ENCODE results near the gene R3HDM1.

The R3HDM1 gene

DNA sequence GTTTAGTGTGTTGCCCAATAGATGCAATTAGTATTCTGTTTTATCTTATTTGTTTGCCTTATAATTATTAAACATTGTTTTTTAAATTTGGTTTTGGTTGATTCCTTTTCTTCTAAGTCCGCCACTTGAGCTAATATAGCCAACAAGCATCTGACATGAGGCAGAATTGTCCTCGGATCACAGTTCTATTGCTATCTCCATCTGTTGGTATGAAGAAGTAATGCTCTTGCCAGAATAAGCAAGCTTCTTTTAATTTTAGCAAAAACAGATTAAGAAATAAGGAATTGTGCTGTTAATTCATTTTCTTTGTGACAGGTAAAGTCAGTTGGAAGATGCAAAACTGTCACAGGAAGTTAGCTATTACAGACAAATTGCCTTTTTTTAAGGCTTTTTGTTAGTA is 54.3 kb downstream of the R3HDM1 start:
- DNase-seq (ENCODE audit: low spot score): no peak
- H3K9me3 ChIP-seq (ENCODE audit: severe bottlenecking): peaks cover 2% of the 10 kb centered on the region

DNA sequence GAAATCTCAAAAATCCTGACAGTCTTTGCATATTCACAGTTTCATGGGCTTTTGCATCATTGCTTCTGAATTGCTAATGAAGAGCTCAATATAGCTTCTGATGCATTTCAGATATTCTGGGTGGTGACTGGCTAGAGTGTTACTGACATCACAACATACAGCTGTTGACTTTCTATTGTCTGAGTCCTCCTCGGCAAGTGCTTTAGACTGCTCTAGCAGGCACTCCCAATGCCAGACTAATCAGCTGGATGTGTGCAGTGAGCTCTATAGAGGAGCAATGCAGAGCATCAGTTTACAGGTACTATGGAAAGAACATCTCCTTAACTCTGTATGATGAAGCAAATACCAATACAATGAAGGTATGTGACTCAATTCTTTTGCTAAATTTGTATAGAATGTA is 54.9 kb downstream of the R3HDM1 start:
- no peaks in the 10 kb centered on the region for H3K4me1 ChIP-seq (ENCODE audit: insufficient read depth, poor library complexity, severe bottlenecking)
- ATAC-seq (ENCODE audit: low read depth) (peak; percentile 63; the same call in 2 of the 3 replicates), DNase-seq (ENCODE audit: low spot score) (no peak)

More for the DNA sequence above, 54.3 kb downstream of the R3HDM1 start:
- Histone ChIP-seq H3K36me3 (ENCODE audit: low read depth) (no peaks in the 10 kb centered on the region), H3K4me3 (ENCODE audit: severe bottlenecking) (no peak overlapping the region), H3K4me1 (ENCODE audit: insufficient read depth, poor library complexity, severe bottlenecking) (no peaks in the 10 kb centered on the region), H3K27ac (ENCODE audit: poor library complexity, severe bottlenecking) (no peak overlapping the region), H3K27me3 (ENCODE audit: insufficient read depth, poor library complexity, severe bottlenecking) (no peaks in the 10 kb centered on the region)
- ATAC-seq (ENCODE audit: low read depth): no peak
- TF ChIP-seq, protein P1, sequence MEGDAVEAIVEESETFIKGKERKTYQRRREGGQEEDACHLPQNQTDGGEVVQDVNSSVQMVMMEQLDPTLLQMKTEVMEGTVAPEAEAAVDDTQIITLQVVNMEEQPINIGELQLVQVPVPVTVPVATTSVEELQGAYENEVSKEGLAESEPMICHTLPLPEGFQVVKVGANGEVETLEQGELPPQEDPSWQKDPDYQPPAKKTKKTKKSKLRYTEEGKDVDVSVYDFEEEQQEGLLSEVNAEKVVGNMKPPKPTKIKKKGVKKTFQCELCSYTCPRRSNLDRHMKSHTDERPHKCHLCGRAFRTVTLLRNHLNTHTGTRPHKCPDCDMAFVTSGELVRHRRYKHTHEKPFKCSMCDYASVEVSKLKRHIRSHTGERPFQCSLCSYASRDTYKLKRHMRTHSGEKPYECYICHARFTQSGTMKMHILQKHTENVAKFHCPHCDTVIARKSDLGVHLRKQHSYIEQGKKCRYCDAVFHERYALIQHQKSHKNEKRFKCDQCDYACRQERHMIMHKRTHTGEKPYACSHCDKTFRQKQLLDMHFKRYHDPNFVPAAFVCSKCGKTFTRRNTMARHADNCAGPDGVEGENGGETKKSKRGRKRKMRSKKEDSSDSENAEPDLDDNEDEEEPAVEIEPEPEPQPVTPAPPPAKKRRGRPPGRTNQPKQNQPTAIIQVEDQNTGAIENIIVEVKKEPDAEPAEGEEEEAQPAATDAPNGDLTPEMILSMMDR (IDR thresholded peaks at IDR 0.05; ENCODE audit: poor library complexity, severe bottlenecking): no peak

DNA sequence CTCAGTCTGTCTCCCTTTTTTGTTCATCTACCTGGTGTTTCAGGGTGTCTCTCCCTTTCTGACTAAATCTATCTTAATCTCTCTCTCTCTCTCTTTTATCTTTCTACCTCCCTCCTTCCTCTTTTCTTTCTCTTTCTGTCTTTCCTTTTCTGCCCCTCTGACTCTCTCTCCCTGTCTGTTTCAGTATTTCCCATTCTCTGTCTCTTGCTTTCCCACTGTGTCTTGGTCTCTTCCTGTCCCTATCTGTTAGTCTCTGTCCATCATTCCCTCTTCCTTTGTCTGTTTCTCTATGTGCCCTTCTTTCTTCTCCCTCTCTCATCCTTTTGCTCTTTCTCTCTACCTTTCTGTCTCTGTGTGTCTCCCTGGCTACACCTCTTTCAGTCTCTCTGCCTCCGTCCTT is 56.7 kb downstream of the R3HDM1 start:
- no peak for DNase-seq (ENCODE audit: low spot score)
- H3K27ac ChIP-seq (ENCODE audit: poor library complexity, severe bottlenecking): no peak overlapping the region
- no peak for ATAC-seq (ENCODE audit: low read depth)
- H3K36me3 ChIP-seq (ENCODE audit: low read depth): no peaks in the 10 kb centered on the region
- TF ChIP-seq, protein P1 (IDR thresholded peaks at IDR 0.05; ENCODE audit: poor library complexity, severe bottlenecking): no peak
- H3K9me3 ChIP-seq (ENCODE audit: severe bottlenecking): no peaks in the 10 kb centered on the region
- no peak overlapping the region for H3K4me3 ChIP-seq (ENCODE audit: severe bottlenecking)
- no peaks in the 10 kb centered on the region for H3K4me1 ChIP-seq (ENCODE audit: insufficient read depth, poor library complexity, severe bottlenecking)
- no peaks in the 10 kb centered on the region for H3K27me3 ChIP-seq (ENCODE audit: insufficient read depth, poor library complexity, severe bottlenecking)

More for the DNA sequence above, 54.9 kb downstream of the R3HDM1 start:
- no peak overlapping the region for H3K4me3 ChIP-seq (ENCODE audit: severe bottlenecking)
- H3K9me3 ChIP-seq (ENCODE audit: severe bottlenecking): peaks cover 2% of the 10 kb centered on the region
- no peak overlapping the region for H3K27ac ChIP-seq (ENCODE audit: poor library complexity, severe bottlenecking)
- TF ChIP-seq, protein P1 (IDR thresholded peaks at IDR 0.05; ENCODE audit: poor library complexity, severe bottlenecking): no peak
- H3K36me3 ChIP-seq (ENCODE audit: low read depth): no peaks in the 10 kb centered on the region
- no peaks in the 10 kb centered on the region for H3K27me3 ChIP-seq (ENCODE audit: insufficient read depth, poor library complexity, severe bottlenecking)

DNA sequence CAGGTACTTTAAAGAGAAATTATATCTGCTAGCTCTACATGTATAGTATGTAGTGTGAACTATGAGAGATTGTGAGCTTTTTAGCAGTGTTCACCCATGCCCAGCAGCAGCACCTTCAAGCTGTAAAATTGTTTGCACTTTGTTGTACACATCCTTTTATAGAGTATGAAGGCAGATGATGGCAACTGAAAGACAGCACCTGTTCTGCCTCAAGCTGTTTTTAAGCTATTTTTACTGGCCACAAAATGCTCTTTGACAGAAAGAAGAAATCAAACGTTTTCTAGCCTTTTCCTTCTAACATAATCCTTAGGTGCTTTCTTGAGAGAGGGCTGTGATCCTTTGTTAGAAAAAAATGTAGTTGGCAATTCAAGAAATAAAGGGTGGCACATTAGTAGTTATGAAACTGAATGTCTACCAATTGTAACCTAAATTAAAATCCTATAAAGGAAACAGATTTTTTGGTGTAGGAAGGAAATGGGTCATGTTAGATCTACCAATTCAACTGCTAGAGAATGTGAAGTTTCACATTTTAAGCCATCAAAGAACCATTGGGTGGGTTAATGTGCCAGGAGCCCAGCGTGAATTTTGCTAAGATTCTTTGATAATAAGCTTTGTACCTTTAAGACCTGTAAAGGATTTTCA is 59.5 kb downstream of the R3HDM1 start:
- Histone ChIP-seq H3K4me3 (ENCODE audit: severe bottlenecking) (no peak overlapping the region), H3K4me1 (ENCODE audit: insufficient read depth, poor library complexity, severe bottlenecking) (no peaks in the 10 kb centered on the region)
- no peak for ATAC-seq (ENCODE audit: low read depth)

DNA sequence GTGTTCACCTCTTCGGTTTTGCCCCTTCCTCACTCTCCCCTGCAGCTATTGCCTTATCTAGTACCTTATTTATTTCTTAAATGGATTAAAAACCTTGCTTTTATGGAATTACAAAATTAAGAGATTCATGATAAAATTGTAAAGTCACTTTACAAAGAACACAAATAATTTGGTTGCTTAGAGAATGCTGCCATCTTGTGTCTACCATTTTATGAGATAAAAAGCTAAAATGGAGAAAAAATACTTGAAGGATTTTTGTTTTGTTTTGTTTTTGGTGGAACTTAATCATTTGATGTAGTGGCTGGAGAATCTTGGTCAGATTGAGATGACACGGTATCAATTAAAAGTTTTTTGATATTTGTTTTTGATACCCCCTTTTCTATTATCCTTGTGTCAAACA is 69.6 kb downstream of the R3HDM1 start:
- DNase-seq (ENCODE audit: low spot score) (no peak), ATAC-seq (ENCODE audit: low read depth) (no peak)

More for the DNA sequence above, 59.5 kb downstream of the R3HDM1 start:
- TF ChIP-seq, protein P1 (IDR thresholded peaks at IDR 0.05; ENCODE audit: poor library complexity, severe bottlenecking): no peak
- Histone ChIP-seq H3K27ac (ENCODE audit: poor library complexity, severe bottlenecking) (no peak overlapping the region), H3K9me3 (ENCODE audit: severe bottlenecking) (no peaks in the 10 kb centered on the region), H3K36me3 (ENCODE audit: low read depth) (no peaks in the 10 kb centered on the region), H3K27me3 (ENCODE audit: insufficient read depth, poor library complexity, severe bottlenecking) (no peaks in the 10 kb centered on the region)
- DNase-seq (ENCODE audit: low spot score): no peak

More for the DNA sequence above, 69.6 kb downstream of the R3HDM1 start:
- no peaks in the 10 kb centered on the region for H3K9me3 ChIP-seq (ENCODE audit: severe bottlenecking)
- no peak overlapping the region for H3K27ac ChIP-seq (ENCODE audit: poor library complexity, severe bottlenecking)
- H3K36me3 ChIP-seq (ENCODE audit: low read depth): peaks cover 26% of the 10 kb centered on the region
- no peak overlapping the region for H3K4me3 ChIP-seq (ENCODE audit: severe bottlenecking)
- no peaks in the 10 kb centered on the region for H3K27me3 ChIP-seq (ENCODE audit: insufficient read depth, poor library complexity, severe bottlenecking)
- no peaks in the 10 kb centered on the region for H3K4me1 ChIP-seq (ENCODE audit: insufficient read depth, poor library complexity, severe bottlenecking)
- TF ChIP-seq, protein P1 (IDR thresholded peaks at IDR 0.05; ENCODE audit: poor library complexity, severe bottlenecking): peak; percentile 45

Data from RWPE2 (cell line).